Ishikawa (cell line): ENCODE data around the gene C7orf57.

Source experiments
- CEBPB ChIP-seq: IDR thresholded peaks from 2 replicates; pipeline ENCODE4 v1.6.1; 2012
- CREB1 ChIP-seq: IDR thresholded peaks from 2 replicates; pipeline ENCODE4 v1.6.1; 2012; ENCODE audit warnings: low read depth
- EGR1 ChIP-seq: IDR thresholded peaks from 2 replicates; pipeline ENCODE4 v1.6.1; 2012
- EP300 ChIP-seq: IDR thresholded peaks from 2 replicates; pipeline ENCODE4 v1.6.1; 2012; ENCODE audit warnings: borderline replicate concordance
- FOXM1 ChIP-seq: IDR thresholded peaks from 2 replicates; pipeline ENCODE4 v1.6.1; 2012; ENCODE audit warnings: low read depth, borderline replicate concordance
- MAX ChIP-seq: IDR thresholded peaks from 2 replicates; pipeline ENCODE4 v1.6.1; 2012
- NFIC ChIP-seq: IDR thresholded peaks from 2 replicates; pipeline ENCODE4 v1.6.1; 2012
- RAD21 ChIP-seq: IDR thresholded peaks from 2 replicates; pipeline ENCODE4 v1.6.1; 2012; ENCODE audit warnings: low read depth
- REST ChIP-seq: IDR thresholded peaks from 2 replicates; pipeline ENCODE4 v1.6.1; 2012; ENCODE audit warnings: low read depth, mild to moderate bottlenecking
- TAF1 ChIP-seq: IDR thresholded peaks from 2 replicates; pipeline ENCODE4 v1.6.1; 2012; ENCODE audit warnings: low read depth, mild to moderate bottlenecking
- TCF12 ChIP-seq: IDR thresholded peaks from 2 replicates; pipeline ENCODE4 v1.6.1; 2012; ENCODE audit warnings: low read depth
- TEAD4 ChIP-seq: IDR thresholded peaks from 2 replicates; pipeline ENCODE4 v1.6.1; 2012
- YY1 ChIP-seq: IDR thresholded peaks from 2 replicates; pipeline ENCODE4 v1.6.1; 2012; ENCODE audit warnings: low read depth
- ZBTB7A ChIP-seq: IDR thresholded peaks from 2 replicates; pipeline ENCODE4 v1.6.1; 2012; ENCODE audit warnings: low read depth
- TF ChIP-seq, protein P1 (sequence below): IDR thresholded peaks from 2 replicates; pipeline ENCODE4 v1.6.1; 2012

The C7orf57 gene

DNA sequence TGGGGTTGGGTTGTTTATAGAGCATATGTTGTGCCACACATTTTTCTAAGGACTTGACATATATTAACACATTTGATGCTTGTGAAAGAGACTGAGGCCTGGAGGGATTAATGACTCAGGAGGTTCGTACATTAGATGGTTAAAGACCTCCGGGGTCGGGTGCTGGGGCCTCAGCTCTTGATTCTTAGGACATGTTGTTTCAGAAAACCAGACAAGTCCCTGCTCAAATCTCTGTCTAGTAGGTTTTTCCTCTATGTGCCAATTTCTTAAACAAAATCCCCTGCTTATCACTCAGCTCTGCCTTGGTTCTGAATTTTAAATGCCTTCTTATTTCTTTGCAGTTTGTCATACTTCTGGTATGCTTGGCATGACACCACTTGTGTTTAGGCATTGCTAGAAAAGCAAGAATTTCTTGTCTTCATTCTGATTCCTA is 59.5 kb downstream of the C7orf57 start:
- peak; percentile 69 for TF ChIP-seq TEAD4
- TF ChIP-seq RAD21 = no peak
- TF ChIP-seq ZBTB7A = no peak
- TF ChIP-seq TAF1 = no peak
- TF ChIP-seq, protein P1, sequence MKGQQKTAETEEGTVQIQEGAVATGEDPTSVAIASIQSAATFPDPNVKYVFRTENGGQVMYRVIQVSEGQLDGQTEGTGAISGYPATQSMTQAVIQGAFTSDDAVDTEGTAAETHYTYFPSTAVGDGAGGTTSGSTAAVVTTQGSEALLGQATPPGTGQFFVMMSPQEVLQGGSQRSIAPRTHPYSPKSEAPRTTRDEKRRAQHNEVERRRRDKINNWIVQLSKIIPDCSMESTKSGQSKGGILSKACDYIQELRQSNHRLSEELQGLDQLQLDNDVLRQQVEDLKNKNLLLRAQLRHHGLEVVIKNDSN = no peak
- no peak for TF ChIP-seq CEBPB

GRCh38 chr7:48096273-48096672 is 60.9 kb downstream of the C7orf57 start:
- TF ChIP-seq YY1 = no peak
- TF ChIP-seq EP300 = no peak
- no peak for TF ChIP-seq TAF1
- TF ChIP-seq TCF12 = no peak
- no peak for TF ChIP-seq MAX
- TF ChIP-seq CEBPB = no peak
- no peak for TF ChIP-seq FOXM1
- TF ChIP-seq, protein P1 = no peak
- TF ChIP-seq TEAD4 = no peak
- no peak for TF ChIP-seq REST

GRCh38 chr7:48097521-48098231 is 62.3 kb downstream of the C7orf57 start:
- TF ChIP-seq REST = no peak
- no peak for TF ChIP-seq YY1
- no peak for TF ChIP-seq RAD21
- no peak for TF ChIP-seq MAX
- no peak for TF ChIP-seq FOXM1
- TF ChIP-seq TEAD4 = no peak
- TF ChIP-seq CEBPB = no peak
- TF ChIP-seq TCF12 = no peak
- no peak for TF ChIP-seq TAF1
- TF ChIP-seq CREB1 = no peak
- TF ChIP-seq EP300 = no peak
- no peak for TF ChIP-seq EGR1
- TF ChIP-seq, protein P1 = no peak
- TF ChIP-seq ZBTB7A = no peak
- no peak for TF ChIP-seq NFIC

- TF ChIP-seq CREB1 = no peak
- no peak for TF ChIP-seq RAD21
- TF ChIP-seq TEAD4 = no peak
- no peak for TF ChIP-seq REST
- no peak for TF ChIP-seq EGR1
- no peak for TF ChIP-seq MAX
- TF ChIP-seq, protein P1 = no peak
- no peak for TF ChIP-seq YY1
- no peak for TF ChIP-seq TAF1
- TF ChIP-seq ZBTB7A = no peak
- TF ChIP-seq CEBPB = no peak
- no peak for TF ChIP-seq EP300
- TF ChIP-seq NFIC = no peak
- TF ChIP-seq FOXM1 = no peak
- TF ChIP-seq TCF12 = no peak
Measured at GRCh38 chr7:48098846-48099245, 63.5 kb downstream of the C7orf57 start.
